Mesenteric fat pad (tissue), 1 donor: ENCODE data around the gene IL4I1. TPM values are rescaled to one million over a fixed set of nuclear protein-coding genes. Genes with fewer than 3 reads are reported as not detected.

Source experiments
- DNase-seq: peaks from one replicate; pipeline ENCODE4 v3.0.0-alpha.2; 2020; ENCODE audit warnings: low spot score
- total RNA-seq: library from RNA; stranded (reverse); fragmentation: NEBNext Ultra II Directional; extraction: Animal tissue kit (Norgen Biotek cat#: 25700); gene quantifications from one replicate; pipeline ENCODE4 v1.2.1, GENCODE V29; 2021
- donor health status: DM: yes; HTN: yes; CAD: no.

IL4I1 gene
- total RNA-seq, 1 donor from 2014 or later: 2.3 TPM

- DNase-seq: no peak
Measured at GRCh38 chr19:49895566-49896297, 955 bp downstream of the IL4I1 start.

GRCh38 chr19:49894879-49895565, 1.7 kb downstream of the IL4I1 start:
- no peak for DNase-seq

GRCh38 chr19:49894011-49894664, 2.5 kb downstream of the IL4I1 start:
- no peak for DNase-seq

GRCh38 chr19:49892716-49893115, 4.0 kb downstream of the IL4I1 start:
- DNase-seq: no peak

- no peak for DNase-seq
Measured at GRCh38 chr19:49891393-49891792, 5.3 kb downstream of the IL4I1 start.

GRCh38 chr19:49890349-49891311, 6.1 kb downstream of the IL4I1 start:
- no peak for DNase-seq

- peak; percentile 94 for DNase-seq
Measured at GRCh38 chr19:49889687-49890348, 6.9 kb downstream of the IL4I1 start.

- no peak for DNase-seq
Measured at GRCh38 chr19:49889038-49889686, 7.5 kb downstream of the IL4I1 start.

GRCh38 chr19:49888510-49888824, 8.2 kb downstream of the IL4I1 start:
- no peak for DNase-seq

- no peak for DNase-seq
Measured at GRCh38 chr19:49887665-49888509, 8.8 kb downstream of the IL4I1 start.

- DNase-seq: no peak
Measured at GRCh38 chr19:49887037-49887664, 9.5 kb downstream of the IL4I1 start.

- DNase-seq: no peak
Measured at GRCh38 chr19:49884760-49885159, 11.9 kb downstream of the IL4I1 start.

- no peak for DNase-seq
Measured at GRCh38 chr19:49884109-49884508, 12.6 kb downstream of the IL4I1 start.

GRCh38 chr19:49883094-49883493, 13.6 kb downstream of the IL4I1 start:
- no peak for DNase-seq

GRCh38 chr19:49882643-49883042, 14.0 kb downstream of the IL4I1 start:
- no peak for DNase-seq

- no peak for DNase-seq
Measured at GRCh38 chr19:49881672-49882394, 14.9 kb downstream of the IL4I1 start.

- DNase-seq: no peak
Measured at GRCh38 chr19:49881186-49881585, 15.5 kb downstream of the IL4I1 start.
